Thyroid gland (tissue), 4 donors: ENCODE measurements around the gene PRKAA1.

Experiments
- CTCF ChIP-seq, 6 experiments: fragments of 200-600 bp in 3 of 6; fragments of 450-650 bp in 3 of 6; sonication (generic) in 3 of 6; IDR thresholded peaks; one replicate each; pipeline ENCODE4 v1.5.1; 2016 to 2019; ENCODE audit warnings: antibody characterized with exemption in 6 of 6, mild to moderate bottlenecking in 2 of 6, inconsistent platforms in 1 of 6, moderate library complexity in 1 of 6
- POLR2A ChIP-seq, 2 donors: fragments of 450-650 bp; IDR thresholded peaks; one replicate each; pipeline ENCODE4 v1.6.1; 2017; ENCODE audit warnings: antibody characterized with exemption in 2 of 2, mild to moderate bottlenecking in 2 of 2, moderate library complexity in 1 of 2

GRCh38 chr5:40775846-40776657 lies 22.1 kb downstream of the PRKAA1 start:
- no peak for TF ChIP-seq CTCF (IDR thresholded peaks at IDR 0.05)
- TF ChIP-seq POLR2A (IDR thresholded peaks at IDR 0.05), result no peak
